DMS79 (cell line): ENCODE measurements around the gene MEIOB.
A peak's percentile ranks its signal among the peaks of the same experiment; 100 is the strongest.
"Not testable (repeated sequence)": the region's sequence is repeated elsewhere in the genome, so short reads cannot be mapped to it uniquely, and the experiment has no call there.

ENCODE experiments used
- DNase-seq: peaks from one replicate; lab custom pipeline; 2025; lab: John Stamatoyannopoulos, UW

The MEIOB gene, protein sequence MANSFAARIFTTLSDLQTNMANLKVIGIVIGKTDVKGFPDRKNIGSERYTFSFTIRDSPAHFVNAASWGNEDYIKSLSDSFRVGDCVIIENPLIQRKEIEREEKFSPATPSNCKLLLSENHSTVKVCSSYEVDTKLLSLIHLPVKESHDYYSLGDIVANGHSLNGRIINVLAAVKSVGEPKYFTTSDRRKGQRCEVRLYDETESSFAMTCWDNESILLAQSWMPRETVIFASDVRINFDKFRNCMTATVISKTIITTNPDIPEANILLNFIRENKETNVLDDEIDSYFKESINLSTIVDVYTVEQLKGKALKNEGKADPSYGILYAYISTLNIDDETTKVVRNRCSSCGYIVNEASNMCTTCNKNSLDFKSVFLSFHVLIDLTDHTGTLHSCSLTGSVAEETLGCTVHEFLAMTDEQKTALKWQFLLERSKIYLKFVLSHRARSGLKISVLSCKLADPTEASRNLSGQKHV

DNA sequence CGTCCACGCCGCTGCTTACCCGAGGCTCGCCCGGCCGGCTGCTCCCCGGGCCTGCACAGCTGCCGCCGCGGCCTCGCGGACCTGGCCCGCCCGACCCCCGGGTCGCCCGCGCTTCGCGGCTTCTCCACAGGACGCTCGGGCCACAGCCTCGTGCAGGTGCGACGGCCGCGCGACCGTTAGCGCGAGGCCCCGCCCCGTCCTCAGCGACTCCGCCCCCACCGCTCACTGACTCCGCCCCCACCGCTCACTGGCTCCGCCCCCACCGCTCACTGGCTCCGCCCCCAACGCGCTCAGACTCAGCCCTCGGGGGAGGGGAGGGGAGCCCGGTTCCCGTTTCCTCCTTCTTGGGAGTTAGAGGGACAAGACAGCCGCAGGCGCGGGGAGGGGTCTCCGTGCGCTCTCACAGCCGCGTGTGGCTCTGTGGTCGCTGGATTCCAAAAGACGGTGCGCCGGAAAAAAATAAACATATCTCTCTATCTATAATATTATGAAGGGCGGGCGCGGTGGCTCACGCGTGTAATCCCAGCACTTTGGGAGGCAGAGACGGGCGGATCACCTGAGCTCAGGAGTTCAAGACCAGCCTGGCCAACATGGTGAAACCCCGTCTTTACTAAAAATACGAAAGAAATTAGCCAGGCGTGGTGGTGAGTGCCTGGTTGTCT lies at the start of gene MEIOB:
Gene MEIOB, minus strand, starts transcription at position 191 of the 662 bp plus-strand sequence. CDS start 3,989 bp downstream, outside the sequence.
- DNase-seq: no peak

DNA sequence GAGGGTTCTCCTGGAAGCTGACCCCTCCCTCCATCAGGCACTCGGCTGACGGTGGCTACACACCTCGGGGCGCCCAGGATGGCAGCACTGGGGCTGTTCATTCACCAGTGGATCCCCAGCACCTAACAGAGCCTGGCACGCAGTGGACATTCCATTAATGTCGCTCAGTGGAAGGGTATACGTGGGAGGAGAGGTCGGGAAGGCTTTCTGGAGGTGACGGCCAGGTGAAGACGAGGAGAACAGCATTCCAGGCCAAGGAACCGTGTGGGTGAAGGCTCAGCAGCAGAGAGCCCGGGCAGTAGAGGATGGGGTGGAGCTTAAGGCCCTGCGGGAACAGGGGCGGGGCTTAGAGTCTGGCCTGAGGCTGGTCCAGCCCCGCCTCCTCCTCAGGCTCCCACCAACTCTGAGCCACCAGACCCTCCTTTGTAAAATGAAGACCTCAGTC lies 48.8 kb upstream of the MEIOB start:
- no peak for DNase-seq

DNA sequence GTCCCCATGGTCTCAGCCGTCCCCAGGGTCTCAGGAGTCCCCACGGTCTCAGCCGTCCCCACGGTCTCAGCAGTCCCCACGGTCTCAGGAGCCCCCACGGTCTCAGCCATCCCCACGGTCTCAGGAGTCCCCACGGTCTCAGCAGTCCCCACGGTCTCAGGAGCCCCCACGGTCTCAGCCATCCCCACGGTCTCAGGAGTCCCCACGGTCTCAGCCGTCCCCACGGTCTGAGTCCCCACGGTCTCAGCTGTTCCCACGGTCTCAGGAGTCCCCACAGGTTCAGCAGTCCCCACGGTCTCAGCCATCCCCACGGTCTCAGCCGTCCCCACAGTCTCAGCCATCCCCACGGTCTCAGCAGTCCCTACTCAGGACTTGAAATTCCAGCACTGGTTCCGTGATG lies 48.2 kb upstream of the MEIOB start:
- DNase-seq: not testable (repeated sequence)

DNA sequence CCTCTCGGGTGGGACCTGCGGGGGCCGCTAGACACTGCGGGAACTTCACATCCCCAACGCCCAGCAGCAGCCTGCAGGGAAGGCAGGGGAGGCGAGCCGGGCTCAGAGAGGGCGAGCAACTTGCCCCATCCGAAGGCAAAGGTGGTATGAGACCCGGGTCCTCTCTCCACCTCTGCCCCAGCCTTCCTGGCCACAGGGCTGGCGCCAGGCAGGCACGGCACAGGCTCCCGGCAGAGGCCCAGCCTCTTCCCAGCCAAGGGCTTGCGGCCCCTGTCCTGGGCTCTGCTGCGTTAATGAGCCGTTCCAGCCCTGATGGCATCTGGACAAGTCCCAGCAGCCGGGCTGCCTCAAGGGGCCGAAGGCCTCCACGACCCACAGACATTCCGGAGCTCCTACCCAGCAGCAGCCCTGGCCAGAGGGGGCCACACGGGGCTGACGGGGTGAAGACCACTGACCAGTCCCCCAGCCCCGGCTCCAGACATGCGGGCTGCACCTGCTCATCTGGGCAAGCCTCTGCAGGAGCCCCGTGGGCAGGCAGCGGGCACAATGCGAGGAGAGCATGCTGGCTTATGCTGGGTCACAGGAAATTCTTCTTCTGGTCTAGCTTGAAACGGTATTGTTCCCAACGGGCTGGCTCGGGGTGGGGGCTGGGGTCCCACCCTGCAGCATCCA lies 47.5 kb upstream of the MEIOB start:
- no peak for DNase-seq

DNA sequence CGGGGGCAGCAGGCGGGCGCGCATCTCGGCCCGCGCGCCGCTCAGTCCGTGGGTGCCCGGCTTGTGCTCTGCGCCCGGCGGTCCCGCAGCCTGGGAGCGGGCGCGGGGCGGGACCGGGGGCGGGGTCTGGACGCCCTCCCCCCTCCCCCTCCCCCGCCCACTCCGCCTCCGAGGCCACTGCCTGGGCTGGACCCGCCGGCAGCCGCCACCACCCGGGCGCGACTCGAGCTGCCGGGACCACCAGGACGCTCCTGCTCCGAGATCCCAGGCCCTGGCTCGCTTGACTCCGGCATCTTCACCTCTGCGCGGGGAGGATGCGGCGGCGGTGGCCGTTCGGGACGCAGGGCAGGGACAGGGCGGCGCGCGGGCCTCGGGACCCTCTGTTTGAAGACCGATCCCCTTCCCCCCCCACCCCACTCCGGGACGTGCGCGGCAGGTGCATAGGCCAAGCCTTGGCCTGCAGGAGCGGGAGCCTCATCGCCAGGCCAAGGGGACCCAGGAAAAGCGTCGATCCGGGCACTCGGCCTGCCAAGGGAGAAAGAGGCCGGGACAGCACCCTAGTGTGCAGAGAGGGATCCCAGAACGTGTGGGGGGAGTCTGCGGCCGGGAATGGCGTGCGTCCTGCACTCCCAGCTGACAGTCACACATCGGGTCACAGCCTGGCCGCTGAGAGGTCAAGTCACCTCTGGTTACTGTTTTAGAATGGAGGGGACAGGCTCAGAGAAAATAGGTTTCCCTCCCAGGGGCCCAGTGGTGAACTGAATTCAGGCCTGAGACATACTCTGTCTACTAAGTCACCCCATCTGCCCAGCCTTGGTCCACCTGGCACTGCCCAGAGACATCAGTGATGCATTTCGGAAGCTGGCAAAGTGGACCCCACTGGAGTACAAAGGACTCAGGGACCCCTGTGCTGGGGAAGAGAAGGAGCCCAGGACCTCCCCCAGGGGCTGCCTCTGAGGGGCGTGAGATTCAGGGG lies 46.7 kb upstream of the MEIOB start, which contains the start of gene HS3ST6:
Gene HS3ST6, minus strand, starts transcription at position 65 of the 976 bp plus-strand sequence. CDS start 92 bp downstream, outside the sequence.
- no peak for DNase-seq

DNA sequence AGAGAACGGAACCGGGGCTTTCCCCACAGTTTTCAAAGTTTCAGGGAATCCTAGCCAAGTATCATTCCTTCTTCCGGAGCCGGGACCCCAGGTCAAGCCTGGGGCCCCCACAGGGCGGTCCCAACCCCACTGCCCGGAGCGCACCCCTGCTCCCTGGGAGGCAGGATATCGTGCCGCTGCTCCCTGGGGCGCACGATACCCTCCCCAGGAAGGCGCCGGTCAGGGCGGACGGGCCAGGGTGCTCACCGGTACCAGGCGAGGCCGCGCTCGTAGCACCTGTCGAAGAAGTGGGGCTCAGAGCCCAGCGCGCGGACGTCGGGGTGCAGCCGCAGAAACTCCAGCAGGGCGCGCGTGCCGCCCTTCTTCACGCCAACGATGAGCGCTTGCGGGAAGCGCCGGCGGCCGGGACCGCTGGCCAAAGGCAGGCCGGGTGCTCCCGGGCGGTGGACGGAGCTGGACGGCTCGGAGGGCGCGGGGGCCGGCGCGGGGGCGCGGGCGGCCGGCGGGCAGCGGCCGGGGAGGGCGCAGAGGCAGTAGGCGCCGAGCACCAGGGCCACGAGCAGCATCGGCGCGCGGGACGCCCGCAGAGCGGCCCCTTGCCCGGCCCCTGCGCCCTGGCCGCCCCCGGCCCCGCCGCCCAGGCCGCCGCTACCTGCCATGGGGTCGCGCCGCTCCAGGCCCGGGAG lies 45.8 kb upstream of the MEIOB start:
- DNase-seq: no peak

DNA sequence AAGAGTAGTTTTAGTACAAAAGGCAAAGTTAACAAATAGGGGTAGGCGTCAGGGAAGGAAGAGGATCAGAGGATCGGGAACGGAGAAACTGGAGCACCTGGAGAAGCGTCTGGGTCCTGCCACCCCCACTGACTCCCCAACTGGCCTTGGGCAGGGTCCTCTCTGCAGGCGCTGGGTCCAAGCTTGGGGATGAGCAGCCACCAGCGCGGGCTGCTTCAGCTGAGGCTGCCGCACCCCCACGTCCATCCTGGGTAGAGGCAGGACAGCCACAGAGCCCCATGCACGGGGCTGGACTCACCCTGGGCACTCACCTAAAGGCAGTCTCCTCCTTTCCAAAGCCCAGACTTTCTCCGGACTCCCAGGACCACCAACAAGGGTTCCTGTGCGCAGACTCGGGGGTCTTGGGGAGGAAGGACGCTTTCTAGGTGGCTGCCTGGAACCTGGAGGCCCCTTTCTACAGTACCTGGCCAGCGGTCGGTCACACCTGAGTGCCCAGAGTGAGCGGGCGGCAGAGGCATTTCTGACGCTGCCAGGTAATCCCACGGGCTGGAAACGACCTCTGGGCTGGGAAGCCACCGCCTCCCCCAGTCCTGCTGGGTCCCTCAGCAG lies 45.2 kb upstream of the MEIOB start:
- DNase-seq: no peak

DNA sequence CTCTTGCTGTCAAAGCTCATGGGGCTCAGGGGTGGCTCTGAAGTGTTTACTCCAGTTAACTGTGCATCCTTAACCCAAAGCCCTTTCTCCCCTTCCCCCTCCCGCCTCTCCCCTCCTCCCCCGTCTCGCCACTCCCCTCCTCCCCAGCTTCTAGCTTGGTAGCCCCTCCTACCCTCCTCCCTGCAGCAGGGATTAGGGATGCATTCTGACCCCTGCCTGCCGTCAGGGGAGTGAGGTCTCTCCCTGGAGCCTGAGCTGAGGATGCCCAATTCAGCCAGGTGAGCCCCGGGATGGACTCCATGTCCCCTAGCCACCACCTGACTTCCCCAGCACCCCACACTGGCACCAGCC lies 44.7 kb upstream of the MEIOB start:
- DNase-seq: no peak

DNA sequence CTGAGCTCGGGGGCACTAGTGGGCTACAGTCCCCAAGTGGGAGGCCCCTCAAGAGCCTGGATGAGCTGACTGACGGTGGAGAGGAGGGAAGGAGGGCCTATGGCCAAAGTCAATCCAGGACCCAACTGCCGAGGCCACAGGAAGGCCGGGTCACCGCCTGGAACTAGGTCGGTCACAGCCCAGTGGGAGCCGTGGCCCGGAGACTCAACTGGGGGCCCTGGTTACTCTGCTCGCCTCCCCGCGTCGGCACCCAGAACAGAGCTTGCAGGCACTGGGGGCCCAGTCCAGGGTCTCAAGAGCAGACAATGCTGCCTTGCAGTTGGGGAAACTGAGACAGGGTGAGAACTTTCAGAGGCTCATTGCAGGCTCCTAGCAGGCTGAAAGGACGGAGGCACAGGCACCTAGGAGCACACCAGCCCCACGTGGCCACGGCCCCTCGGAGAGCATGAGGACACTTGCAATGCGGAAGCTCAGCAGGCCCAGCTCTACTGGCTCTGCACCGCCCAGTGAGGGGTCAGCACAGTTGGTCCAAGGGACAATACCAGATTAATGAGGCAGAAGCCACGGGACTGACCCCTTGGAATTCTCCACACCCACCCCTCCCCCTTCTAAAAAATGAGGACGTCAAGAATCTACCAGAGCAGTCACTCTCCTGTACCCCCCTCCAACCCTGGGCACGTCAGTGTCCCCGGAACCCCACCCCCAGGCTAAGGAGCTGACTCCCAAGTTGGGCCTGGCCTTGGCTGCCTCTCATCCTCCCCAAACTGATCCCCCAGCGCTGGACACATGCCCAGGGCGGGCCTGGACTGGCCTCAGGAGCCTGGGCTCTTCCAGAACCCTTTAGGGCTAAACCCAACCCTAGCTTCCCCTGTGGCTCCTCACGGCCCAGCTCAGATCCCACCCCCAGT lies 44.0 kb upstream of the MEIOB start:
- DNase-seq: no peak

DNA sequence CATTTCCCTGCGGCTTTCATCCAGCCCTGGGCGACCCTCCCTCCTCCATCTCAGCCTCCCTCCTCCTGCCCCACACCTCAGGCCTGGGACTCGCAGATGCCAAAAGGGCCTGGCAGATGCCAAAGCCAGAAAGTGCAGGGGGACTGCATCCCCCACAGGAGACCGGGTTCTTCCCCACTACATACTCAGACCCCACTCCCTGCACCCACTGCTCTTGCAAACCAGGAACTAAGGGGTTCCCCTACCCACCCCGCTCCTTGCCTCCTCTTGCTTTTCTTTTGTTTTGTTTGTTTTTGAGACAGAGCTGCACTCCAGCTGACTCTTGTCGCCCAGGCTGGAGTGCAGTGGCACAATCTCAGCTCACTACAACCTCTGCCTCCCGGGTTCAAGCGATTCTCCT lies 43.0 kb upstream of the MEIOB start:
- DNase-seq: no peak

DNA sequence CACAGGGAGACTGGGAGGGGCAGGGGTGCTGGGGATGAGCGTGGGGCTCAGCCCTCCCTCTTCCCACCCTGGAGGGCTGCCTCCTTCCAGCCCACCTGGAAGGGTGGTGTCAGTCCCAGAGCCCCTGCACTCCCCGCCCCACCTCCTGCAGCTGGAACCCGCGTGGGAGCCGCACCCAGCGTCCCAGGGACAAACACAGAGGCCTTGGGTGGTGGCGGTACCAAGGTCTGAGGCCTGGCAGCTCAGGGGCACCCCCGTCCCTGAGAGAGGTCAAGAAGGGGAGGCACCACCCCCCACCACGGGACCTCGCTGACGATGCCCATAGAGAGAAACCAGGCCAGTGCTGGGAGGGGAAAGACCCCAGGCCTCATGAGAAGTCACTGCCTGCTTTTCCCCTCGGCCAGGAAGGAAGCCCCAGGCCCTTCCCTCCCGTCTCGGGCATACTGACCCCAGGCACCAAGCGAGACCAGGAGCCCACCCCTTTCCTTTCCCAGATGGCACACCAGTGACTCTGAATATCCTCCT lies 42.2 kb upstream of the MEIOB start:
- no peak for DNase-seq

DNA sequence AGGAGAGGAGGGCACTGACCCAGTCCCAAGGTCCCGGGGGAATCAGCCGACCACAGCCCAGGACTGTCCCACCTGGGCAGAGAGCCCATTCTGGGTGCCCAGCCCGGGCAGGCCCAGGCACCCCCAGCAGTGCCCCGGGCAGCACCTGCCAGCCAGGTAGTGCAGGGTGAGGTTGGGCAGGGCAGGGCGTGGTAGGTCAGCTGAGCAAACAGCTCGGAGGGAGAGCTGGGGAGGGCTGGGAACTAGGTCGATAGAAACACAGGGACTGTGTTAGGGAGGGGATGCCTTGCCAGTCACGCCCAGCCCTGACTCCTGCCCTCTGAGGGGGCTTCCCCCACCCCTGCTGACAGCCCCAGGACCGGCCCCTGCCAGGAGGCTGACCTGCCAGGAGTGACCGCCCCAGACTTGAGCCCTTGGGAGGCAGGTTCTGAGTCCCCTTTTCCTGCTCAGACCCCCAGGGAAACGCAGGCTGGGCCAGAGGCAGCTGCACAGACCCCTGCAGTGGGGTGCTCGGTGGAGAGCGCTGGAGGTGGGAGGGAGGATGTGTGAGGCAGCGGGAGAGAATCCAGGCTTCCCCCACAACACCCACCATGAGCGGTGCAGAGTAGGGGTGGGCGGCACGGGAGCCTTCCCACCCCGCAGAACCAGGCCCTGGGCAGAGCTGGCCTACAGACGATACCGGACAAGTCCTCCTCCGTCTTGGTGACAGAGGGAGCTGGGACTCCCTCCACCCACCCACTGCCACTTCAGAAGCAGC lies 41.5 kb upstream of the MEIOB start:
- peak; percentile 49 for DNase-seq

DNA sequence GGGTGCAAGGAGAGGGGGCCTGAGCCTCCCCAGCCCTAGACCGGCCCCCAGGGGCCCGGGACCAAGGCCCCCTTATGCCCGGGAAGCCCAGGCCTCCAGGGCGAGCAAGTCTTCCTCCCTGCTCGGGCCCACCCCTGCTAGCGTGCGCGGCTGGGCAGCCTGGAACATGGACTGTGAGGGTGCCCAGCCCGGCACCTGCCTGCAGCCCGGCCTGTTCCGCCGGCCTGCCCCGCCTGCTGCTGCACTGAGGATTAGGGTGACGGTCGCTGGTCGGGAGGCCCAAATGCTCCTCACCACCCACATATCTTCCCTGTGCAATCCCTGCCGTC lies 40.2 kb upstream of the MEIOB start:
- no peak for DNase-seq

DNA sequence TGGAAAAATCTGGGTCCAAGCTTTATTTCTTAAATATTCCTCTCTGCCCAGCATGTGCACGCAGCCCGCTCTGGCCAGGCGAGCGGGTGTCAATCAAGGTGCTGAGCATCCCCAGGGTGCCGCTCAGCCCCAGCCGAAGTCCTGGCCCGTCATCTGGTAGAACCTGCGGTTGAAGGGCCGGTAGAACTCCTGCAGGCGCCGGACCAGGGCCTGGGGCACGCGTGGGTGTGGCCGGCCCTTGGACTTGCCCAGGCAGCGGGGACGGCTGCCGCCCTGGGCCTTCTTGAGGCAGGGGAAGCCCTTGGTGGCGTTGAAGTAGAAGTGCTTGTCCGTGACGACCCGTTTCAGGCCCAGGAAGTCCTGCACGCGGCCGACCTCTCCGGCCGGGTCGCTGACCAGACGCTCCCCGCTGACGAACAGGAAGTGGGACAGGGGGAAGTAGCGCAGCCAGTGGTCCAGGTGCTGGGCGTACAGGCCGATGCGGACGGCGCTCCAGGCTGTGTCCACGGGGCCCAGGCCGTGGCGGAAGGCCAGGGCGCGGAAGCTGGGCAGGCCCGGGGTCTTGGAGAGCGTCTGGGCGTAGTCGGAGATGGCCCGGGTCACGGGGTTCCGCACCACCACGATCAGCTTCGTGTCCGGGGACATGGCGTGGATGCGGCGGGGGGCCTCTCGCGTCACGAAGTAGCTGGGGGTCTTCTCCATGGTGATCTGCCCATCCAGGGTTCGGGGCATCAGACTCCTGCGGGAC lies 39.7 kb upstream of the MEIOB start:
- DNase-seq: no peak

DNA sequence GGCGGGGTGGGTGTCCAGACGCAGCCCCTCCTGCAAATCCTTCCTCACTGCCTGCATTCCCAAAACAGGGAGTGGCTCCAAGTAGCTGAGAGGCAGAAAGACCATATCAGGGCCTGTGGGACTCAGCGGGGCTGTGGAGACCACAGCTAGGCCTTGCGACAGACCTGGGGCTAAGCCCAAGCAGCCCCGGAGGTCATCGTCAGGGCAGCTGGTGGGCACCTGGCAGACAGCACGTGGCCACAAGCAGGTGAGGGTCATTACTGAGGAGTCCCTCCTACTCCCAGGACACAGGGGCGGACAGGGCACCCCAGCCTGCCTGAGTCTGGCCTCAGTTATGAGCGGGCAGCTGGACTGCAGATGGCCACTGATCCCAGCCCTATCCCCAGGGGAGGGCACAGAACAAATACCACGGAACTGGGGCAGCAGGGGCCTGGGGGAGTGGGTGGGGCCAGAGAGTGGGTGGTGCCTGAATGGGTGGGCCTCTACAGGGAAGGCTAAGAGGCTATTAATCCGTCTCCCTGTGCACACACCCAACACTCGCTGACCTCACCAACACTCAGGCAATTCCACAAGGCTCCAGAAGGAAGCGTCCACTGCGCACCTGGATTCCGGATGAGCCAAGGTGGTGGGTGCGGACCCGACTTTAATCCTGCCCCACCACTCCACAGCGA lies 37.7 kb upstream of the MEIOB start:
- DNase-seq: no peak

DNA sequence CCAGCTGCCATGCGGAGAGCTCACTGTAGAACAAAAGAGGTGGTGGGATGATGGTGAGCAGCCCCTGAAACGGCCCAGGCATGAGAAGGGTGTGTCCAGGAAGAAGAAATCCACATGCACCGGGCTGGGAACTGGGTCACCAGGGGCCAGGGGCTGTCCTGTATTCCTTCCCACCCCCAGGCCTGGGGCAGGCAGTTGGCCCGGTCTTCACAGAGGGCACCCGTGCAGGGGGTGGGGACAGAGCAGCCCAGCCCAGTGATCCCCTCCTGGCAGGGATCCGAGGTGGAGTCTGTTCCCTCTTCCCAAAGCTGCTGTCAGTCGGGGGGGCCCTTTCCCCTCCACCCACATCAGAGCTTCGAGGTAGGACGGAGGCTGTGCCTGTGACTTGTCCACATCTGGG lies 37.0 kb upstream of the MEIOB start:
- DNase-seq: no peak

DNA sequence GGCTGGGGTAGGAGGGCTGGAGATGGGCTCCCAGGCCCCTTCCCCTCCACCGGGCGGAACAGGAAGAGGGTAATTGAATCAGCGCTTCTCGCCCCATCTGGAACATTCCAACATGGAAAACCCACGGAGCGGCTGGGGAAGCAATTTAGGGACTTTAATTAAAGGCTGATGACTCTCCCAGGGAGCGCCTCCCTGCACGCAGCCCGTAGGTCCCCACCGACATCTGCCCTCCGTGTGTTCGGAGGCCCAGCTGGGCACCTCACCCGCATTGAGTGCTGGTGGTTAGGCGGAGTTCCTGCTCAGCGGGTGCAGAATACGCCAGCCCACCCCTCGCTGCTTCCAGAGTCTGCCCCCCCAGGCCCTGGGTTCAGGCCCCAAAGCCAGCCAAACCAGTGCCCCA lies 36.2 kb upstream of the MEIOB start:
- no peak for DNase-seq
